Memory B cell (primary cell): ENCODE results near the gene PLXNB1.
A peak's percentile ranks its signal among the peaks of the same experiment; 100 is the strongest.

ENCODE experiments used
- ATAC-seq: fragments of 150-1000 bp; cut with Tn5 transposase; 2 replicates; pipeline ENCODE4 v1.10.0; 2021; ENCODE audit warnings: low read depth, mild to moderate bottlenecking, moderate library complexity
- DNase-seq, 2 donors: peaks; one replicate each; pipeline ENCODE4 v3.0.0; 2022; ENCODE audit warnings: low spot score in 2 of 2
- H3K27ac Mint-ChIP-seq: one replicate; pipeline ENCODE4 v1.8.0; 2022; ENCODE audit warnings: mild to moderate bottlenecking, moderate library complexity, mixed read lengths
- H3K27me3 Mint-ChIP-seq: one replicate; pipeline ENCODE4 v1.8.0; 2022; ENCODE audit warnings: mixed read lengths
- H3K36me3 Mint-ChIP-seq: one replicate; pipeline ENCODE4 v1.8.0; 2022; ENCODE audit warnings: mild to moderate bottlenecking, mixed read lengths
- H3K4me1 Mint-ChIP-seq: one replicate; pipeline ENCODE4 v1.8.0; 2022; ENCODE audit warnings: mixed read lengths
- H3K4me3 Mint-ChIP-seq: one replicate; pipeline ENCODE4 v1.8.0; 2022; ENCODE audit warnings: mild to moderate bottlenecking, moderate library complexity, mixed read lengths
- H3K9me3 Mint-ChIP-seq: one replicate; pipeline ENCODE4 v1.8.0; 2022; ENCODE audit warnings: mixed read lengths

Gene PLXNB1

GRCh38 chr3:48456456-48456855 lies 26.6 kb upstream of the PLXNB1 start:
- Mint-ChIP-seq H3K36me3 (peaks cover 12% of the 10 kb centered on the region), H3K9me3 (no peaks in the 10 kb centered on the region), H3K4me1 (no peaks in the 10 kb centered on the region), H3K27me3 (no peaks in the 10 kb centered on the region), H3K4me3 (no peak overlapping the region), H3K27ac (no peak overlapping the region)
- ATAC-seq: no peak
- no peak for DNase-seq

- no peak overlapping the region for H3K27ac Mint-ChIP-seq
- H3K4me3 Mint-ChIP-seq: no peak overlapping the region
- DNase-seq (no peak), ATAC-seq (no peak)
- no peaks in the 10 kb centered on the region for H3K27me3 Mint-ChIP-seq
- no peaks in the 10 kb centered on the region for H3K9me3 Mint-ChIP-seq
- H3K36me3 Mint-ChIP-seq: peaks cover 3% of the 10 kb centered on the region
- H3K4me1 Mint-ChIP-seq: peaks cover 16% of the 10 kb centered on the region
These were observed 21.4 kb upstream of the PLXNB1 start for GRCh38 chr3:48451270-48451669.

- DNase-seq (peak; percentile 73 to 84), ATAC-seq (peak; percentile 100)
- no peaks in the 10 kb centered on the region for H3K9me3 Mint-ChIP-seq
- H3K4me3 Mint-ChIP-seq: peak within 1 kb of the TSS; percentile 89
- H3K4me1 Mint-ChIP-seq: peaks cover 22% of the 10 kb centered on the region
- H3K36me3 Mint-ChIP-seq: peaks cover 4% of the 10 kb centered on the region
- no peaks in the 10 kb centered on the region for H3K27me3 Mint-ChIP-seq
- peak within 1 kb of the TSS; percentile 94 for H3K27ac Mint-ChIP-seq
These were observed 16.7 kb upstream of the PLXNB1 start, which contains the start of gene ATRIP for GRCh38 chr3:48446425-48447193. Gene ATRIP, plus strand, starts transcription at chr3:48446737. Its CDS starts 109 bp downstream, at chr3:48446846.

GRCh38 chr3:48446043-48446424 lies 16.1 kb upstream of the PLXNB1 start:
- no peak for ATAC-seq
- Mint-ChIP-seq H3K4me1 (peaks cover 22% of the 10 kb centered on the region), H3K27ac (peak overlapping the region; percentile 94), H3K9me3 (no peaks in the 10 kb centered on the region), H3K27me3 (no peaks in the 10 kb centered on the region), H3K36me3 (peaks cover 4% of the 10 kb centered on the region), H3K4me3 (peak overlapping the region; percentile 89)
- DNase-seq: no peak

- H3K4me1 Mint-ChIP-seq: peaks cover 22% of the 10 kb centered on the region
- no peaks in the 10 kb centered on the region for H3K9me3 Mint-ChIP-seq
- peaks cover 4% of the 10 kb centered on the region for H3K36me3 Mint-ChIP-seq
These were observed 15.5 kb upstream of the PLXNB1 start for GRCh38 chr3:48445277-48445882.

GRCh38 chr3:48441940-48442339 lies 12.1 kb upstream of the PLXNB1 start:
- ATAC-seq (no peak), DNase-seq (no peak)
- Mint-ChIP-seq H3K27me3 (no peaks in the 10 kb centered on the region), H3K4me1 (peaks cover 28% of the 10 kb centered on the region), H3K4me3 (no peak overlapping the region), H3K36me3 (peaks cover 5% of the 10 kb centered on the region), H3K9me3 (no peaks in the 10 kb centered on the region), H3K27ac (no peak overlapping the region)

More at GRCh38 chr3:48445277-48445882, 15.5 kb upstream of the PLXNB1 start:
- no peaks in the 10 kb centered on the region for H3K27me3 Mint-ChIP-seq
- ATAC-seq: no peak
- peak overlapping the region; percentile 94 for H3K27ac Mint-ChIP-seq
- no peak for DNase-seq
- peak overlapping the region; percentile 89 for H3K4me3 Mint-ChIP-seq

- Mint-ChIP-seq H3K27ac (peak overlapping the region; percentile 93), H3K9me3 (no peaks in the 10 kb centered on the region), H3K4me1 (peaks cover 18% of the 10 kb centered on the region), H3K4me3 (peak overlapping the region; percentile 93), H3K36me3 (peaks cover 5% of the 10 kb centered on the region), H3K27me3 (no peaks in the 10 kb centered on the region)
- ATAC-seq (no peak), DNase-seq (no peak)
These were observed 10.7 kb upstream of the PLXNB1 start for GRCh38 chr3:48440590-48440958.

- peak; percentile 94 to 96 for DNase-seq
- Mint-ChIP-seq H3K9me3 (no peaks in the 10 kb centered on the region), H3K36me3 (peaks cover 5% of the 10 kb centered on the region), H3K27ac (peak within 1 kb of the TSS; percentile 93), H3K27me3 (no peaks in the 10 kb centered on the region), H3K4me1 (peaks cover 18% of the 10 kb centered on the region), H3K4me3 (peak within 1 kb of the TSS; percentile 93)
- ATAC-seq: peak; percentile 93
These were observed 10.1 kb upstream of the PLXNB1 start, which contains the start of the genes CCDC51 and TMA7 for GRCh38 chr3:48439820-48440589. Gene CCDC51, minus strand, starts transcription at chr3:48440119. Its CDS starts 4,991 bp downstream, at chr3:48435128. Gene TMA7, plus strand, starts transcription at chr3:48440257. Its CDS starts 40 bp downstream, at chr3:48440297.

GRCh38 chr3:48437812-48438211 lies 7.9 kb upstream of the PLXNB1 start:
- Mint-ChIP-seq H3K36me3 (peaks cover 2% of the 10 kb centered on the region), H3K4me3 (no peak overlapping the region), H3K27ac (peak overlapping the region; percentile 16), H3K27me3 (no peaks in the 10 kb centered on the region), H3K4me1 (peaks cover 18% of the 10 kb centered on the region), H3K9me3 (no peaks in the 10 kb centered on the region)
- DNase-seq (no peak), ATAC-seq (no peak)

GRCh38 chr3:48436855-48437254 lies 7.0 kb upstream of the PLXNB1 start:
- DNase-seq (no peak), ATAC-seq (no peak)
- H3K4me1 Mint-ChIP-seq: peaks cover 18% of the 10 kb centered on the region
- no peak overlapping the region for H3K27ac Mint-ChIP-seq
- no peak overlapping the region for H3K4me3 Mint-ChIP-seq
- H3K9me3 Mint-ChIP-seq: no peaks in the 10 kb centered on the region
- H3K36me3 Mint-ChIP-seq: peaks cover 2% of the 10 kb centered on the region
- no peaks in the 10 kb centered on the region for H3K27me3 Mint-ChIP-seq

- no peak for DNase-seq
- H3K27ac Mint-ChIP-seq: no peak overlapping the region
- no peaks in the 10 kb centered on the region for H3K27me3 Mint-ChIP-seq
- H3K9me3 Mint-ChIP-seq: no peaks in the 10 kb centered on the region
- peaks cover 18% of the 10 kb centered on the region for H3K4me1 Mint-ChIP-seq
- ATAC-seq: no peak
- H3K36me3 Mint-ChIP-seq: peaks cover 6% of the 10 kb centered on the region
- H3K4me3 Mint-ChIP-seq: no peak overlapping the region
These were observed 6.5 kb upstream of the PLXNB1 start for GRCh38 chr3:48436477-48436787.

- Mint-ChIP-seq H3K36me3 (peaks cover 6% of the 10 kb centered on the region), H3K27me3 (no peaks in the 10 kb centered on the region), H3K27ac (no peak overlapping the region), H3K9me3 (no peaks in the 10 kb centered on the region), H3K4me1 (peaks cover 18% of the 10 kb centered on the region), H3K4me3 (no peak overlapping the region)
- DNase-seq: peak; percentile 83 to 84
- ATAC-seq: peak; percentile 30
These were observed 6.0 kb upstream of the PLXNB1 start for GRCh38 chr3:48435774-48436476.

- ATAC-seq (no peak), DNase-seq (no peak)
- no peaks in the 10 kb centered on the region for H3K9me3 Mint-ChIP-seq
- H3K36me3 Mint-ChIP-seq: peaks cover 4% of the 10 kb centered on the region
- no peak overlapping the region for H3K27ac Mint-ChIP-seq
- no peaks in the 10 kb centered on the region for H3K27me3 Mint-ChIP-seq
- H3K4me3 Mint-ChIP-seq: no peak overlapping the region
- H3K4me1 Mint-ChIP-seq: peaks cover 18% of the 10 kb centered on the region
These were observed 5.3 kb upstream of the PLXNB1 start for GRCh38 chr3:48435223-48435595.
